GM12878 (cell line): Measurements from ENCODE around the gene SLC2A5.

Source experiments
- EZH2 ChIP-seq: IDR thresholded peaks from 2 replicates; pipeline ENCODE4 v1.6.1; 2012; ENCODE audit warnings: low read depth, mild to moderate bottlenecking, control low read depth, inconsistent platforms, low read length, borderline replicate concordance; ENCODE audit not compliant: control insufficient read depth
- KDM1A ChIP-seq: fragments of 200-600 bp; sonication (generic); IDR thresholded peaks from 2 replicates; pipeline ENCODE4 v1.6.1; 2016; ENCODE audit warnings: borderline replicate concordance
- TARDBP ChIP-seq: IDR thresholded peaks from 2 replicates; pipeline ENCODE4 v1.6.1; 2016; ENCODE audit warnings: borderline replicate concordance
- ZSCAN29 ChIP-seq: fragments of 450-650 bp; IDR thresholded peaks from 2 replicates; pipeline ENCODE4 v1.6.1; 2017; ENCODE audit warnings: mild to moderate bottlenecking, moderate library complexity
- TF ChIP-seq, protein P1 (sequence below), 3 experiments: IDR thresholded peaks in 2 of 3; conservative IDR thresholded peaks in 1 of 3; 2 replicates each; pipeline ENCODE4 v1.5.1; 2011; ENCODE audit warnings: low read depth in 3 of 3, low read length in 3 of 3, mild to moderate bottlenecking in 3 of 3, control low read depth in 2 of 3, moderate library complexity in 2 of 3, inconsistent platforms in 1 of 3, mixed read lengths in 1 of 3; ENCODE audit not compliant: control insufficient read depth in 2 of 3, insufficient read depth in 1 of 3; ENCODE audit errors: extremely low read depth in 1 of 3
- TF ChIP-seq, protein P2 (sequence below): fragments of 450-650 bp; IDR thresholded peaks from 2 replicates; pipeline ENCODE4 v1.6.1; 2016; ENCODE audit warnings: mild to moderate bottlenecking

- TF ChIP-seq, protein P1, sequence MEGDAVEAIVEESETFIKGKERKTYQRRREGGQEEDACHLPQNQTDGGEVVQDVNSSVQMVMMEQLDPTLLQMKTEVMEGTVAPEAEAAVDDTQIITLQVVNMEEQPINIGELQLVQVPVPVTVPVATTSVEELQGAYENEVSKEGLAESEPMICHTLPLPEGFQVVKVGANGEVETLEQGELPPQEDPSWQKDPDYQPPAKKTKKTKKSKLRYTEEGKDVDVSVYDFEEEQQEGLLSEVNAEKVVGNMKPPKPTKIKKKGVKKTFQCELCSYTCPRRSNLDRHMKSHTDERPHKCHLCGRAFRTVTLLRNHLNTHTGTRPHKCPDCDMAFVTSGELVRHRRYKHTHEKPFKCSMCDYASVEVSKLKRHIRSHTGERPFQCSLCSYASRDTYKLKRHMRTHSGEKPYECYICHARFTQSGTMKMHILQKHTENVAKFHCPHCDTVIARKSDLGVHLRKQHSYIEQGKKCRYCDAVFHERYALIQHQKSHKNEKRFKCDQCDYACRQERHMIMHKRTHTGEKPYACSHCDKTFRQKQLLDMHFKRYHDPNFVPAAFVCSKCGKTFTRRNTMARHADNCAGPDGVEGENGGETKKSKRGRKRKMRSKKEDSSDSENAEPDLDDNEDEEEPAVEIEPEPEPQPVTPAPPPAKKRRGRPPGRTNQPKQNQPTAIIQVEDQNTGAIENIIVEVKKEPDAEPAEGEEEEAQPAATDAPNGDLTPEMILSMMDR (IDR thresholded peaks at IDR 0.05 in 2 of 3, conservative IDR thresholded peaks at IDR 0.05 in 1 of 3; ENCODE audit: control insufficient read depth in 2 of 3, extremely low read depth in 1 of 3, insufficient read depth in 1 of 3, low read depth in 3 of 3, low read length in 3 of 3) = no peak
- TF ChIP-seq, protein P2, sequence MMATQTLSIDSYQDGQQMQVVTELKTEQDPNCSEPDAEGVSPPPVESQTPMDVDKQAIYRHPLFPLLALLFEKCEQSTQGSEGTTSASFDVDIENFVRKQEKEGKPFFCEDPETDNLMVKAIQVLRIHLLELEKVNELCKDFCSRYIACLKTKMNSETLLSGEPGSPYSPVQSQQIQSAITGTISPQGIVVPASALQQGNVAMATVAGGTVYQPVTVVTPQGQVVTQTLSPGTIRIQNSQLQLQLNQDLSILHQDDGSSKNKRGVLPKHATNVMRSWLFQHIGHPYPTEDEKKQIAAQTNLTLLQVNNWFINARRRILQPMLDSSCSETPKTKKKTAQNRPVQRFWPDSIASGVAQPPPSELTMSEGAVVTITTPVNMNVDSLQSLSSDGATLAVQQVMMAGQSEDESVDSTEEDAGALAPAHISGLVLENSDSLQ = no peak
- no peak for TF ChIP-seq TARDBP
- no peak for TF ChIP-seq ZSCAN29
- TF ChIP-seq EZH2 = no peak
- no peak for TF ChIP-seq KDM1A
Measured at GRCh38 chr1:9115351-9116205, 46.1 kb upstream of the SLC2A5 start.
